ENCODE data around the gene THADA.

The THADA gene

DNA sequence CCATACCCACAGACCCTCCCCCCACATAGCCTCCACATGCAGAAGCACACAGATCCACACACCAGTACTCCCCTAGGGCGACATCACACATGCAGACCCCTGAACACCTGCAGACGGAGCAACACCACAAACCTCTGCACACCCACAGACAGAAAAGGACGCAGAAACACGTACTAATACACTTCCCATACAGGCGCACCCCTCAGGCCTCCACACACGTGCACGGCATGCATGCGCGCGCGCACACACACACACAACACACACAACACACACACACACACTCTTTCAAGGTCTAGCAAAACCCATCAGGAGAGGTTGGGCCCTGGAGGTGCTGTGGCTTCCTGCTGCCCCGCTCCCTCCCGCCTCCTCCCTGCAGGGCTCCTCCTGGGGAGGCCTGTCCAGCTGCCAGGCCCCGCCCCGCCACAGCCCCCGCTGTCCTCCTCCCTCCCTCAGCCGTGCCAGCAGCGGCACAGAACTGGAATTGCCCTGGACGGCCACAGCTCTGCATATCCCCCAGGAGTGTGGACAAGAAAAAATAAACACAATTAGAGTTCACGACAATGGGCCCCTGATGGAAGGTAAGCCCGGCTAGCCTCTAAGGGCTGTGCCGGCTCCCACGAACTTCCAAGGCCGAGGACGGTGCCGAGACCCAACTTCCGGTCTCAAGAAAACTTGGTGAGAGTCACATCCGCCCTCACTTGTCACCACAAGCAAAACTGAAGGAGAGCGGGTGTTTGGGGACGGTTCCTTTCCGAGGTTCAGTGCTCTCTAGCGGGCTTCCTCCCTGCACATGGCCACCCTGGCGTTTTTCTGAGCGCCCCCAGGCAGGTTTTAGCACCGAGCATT lies 376.2 kb downstream of the THADA start:
- Histone ChIP-seq H2AFZ (ENCODE audit: low read depth) (peak overlapping the region; percentile 55), H3K79me2 (ENCODE audit: insufficient read depth, low read depth) (peaks cover 38% of the 10 kb centered on the region), H3K4me3 (IDR thresholded peaks at IDR 0.05; ENCODE audit: insufficient read depth, low read depth, low read length) (peak overlapping the region; percentile 93), H3K36me3 (ENCODE audit: insufficient read depth) (peaks cover 23% of the 10 kb centered on the region), H3K9ac (peak overlapping the region; percentile 73), H3K4me1 (ENCODE audit: low read depth, poor library complexity, severe bottlenecking) (peaks cover 64% of the 10 kb centered on the region), H3K27me3 (ENCODE audit: insufficient read depth, low read depth) (no peaks in the 10 kb centered on the region), H4K20me1 (ENCODE audit: insufficient read depth) (peaks cover 9% of the 10 kb centered on the region; the same call in 1 of the 2 replicates), H3K4me2 (peak overlapping the region; percentile 89), H3K27ac (peak overlapping the region; percentile 89)
- TF ChIP-seq, protein P1, sequence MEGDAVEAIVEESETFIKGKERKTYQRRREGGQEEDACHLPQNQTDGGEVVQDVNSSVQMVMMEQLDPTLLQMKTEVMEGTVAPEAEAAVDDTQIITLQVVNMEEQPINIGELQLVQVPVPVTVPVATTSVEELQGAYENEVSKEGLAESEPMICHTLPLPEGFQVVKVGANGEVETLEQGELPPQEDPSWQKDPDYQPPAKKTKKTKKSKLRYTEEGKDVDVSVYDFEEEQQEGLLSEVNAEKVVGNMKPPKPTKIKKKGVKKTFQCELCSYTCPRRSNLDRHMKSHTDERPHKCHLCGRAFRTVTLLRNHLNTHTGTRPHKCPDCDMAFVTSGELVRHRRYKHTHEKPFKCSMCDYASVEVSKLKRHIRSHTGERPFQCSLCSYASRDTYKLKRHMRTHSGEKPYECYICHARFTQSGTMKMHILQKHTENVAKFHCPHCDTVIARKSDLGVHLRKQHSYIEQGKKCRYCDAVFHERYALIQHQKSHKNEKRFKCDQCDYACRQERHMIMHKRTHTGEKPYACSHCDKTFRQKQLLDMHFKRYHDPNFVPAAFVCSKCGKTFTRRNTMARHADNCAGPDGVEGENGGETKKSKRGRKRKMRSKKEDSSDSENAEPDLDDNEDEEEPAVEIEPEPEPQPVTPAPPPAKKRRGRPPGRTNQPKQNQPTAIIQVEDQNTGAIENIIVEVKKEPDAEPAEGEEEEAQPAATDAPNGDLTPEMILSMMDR (conservative IDR thresholded peaks at IDR 0.05; ENCODE audit: low read depth, low read length), result no peak

DNA sequence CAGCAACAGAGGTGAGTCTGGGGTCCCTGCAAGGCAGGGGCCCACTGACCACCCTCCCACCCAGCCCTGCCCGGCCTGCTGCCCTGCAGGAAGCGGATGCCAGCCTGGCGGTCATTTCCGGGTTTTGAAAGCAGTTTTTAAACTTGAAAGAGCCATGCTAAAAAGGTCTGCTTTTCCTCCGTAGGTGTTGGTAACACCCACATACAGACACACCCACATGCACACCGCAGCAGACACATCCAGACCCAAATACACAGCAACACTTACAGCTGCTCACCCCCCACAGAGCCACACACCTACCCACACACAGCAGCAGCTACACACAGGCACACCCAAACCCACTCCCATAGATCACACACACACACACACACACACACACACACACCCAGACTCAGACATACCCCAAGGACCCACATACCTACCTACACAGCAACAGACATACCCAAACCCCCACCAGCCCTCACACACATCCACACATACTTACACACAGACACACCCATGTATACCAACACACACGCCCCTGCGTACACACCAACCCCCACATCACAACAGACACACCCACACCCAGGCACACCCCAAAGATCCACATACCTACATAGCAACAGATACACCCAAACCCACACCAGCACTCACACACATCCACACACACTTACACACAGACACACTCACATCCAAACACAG lies 377.0 kb downstream of the THADA start:
- Histone ChIP-seq H3K36me3 (ENCODE audit: insufficient read depth) (peaks cover 19% of the 10 kb centered on the region), H4K20me1 (ENCODE audit: insufficient read depth) (peaks cover 9% of the 10 kb centered on the region; the same call in 1 of the 2 replicates), H3K9ac (peak overlapping the region; percentile 73), H3K27ac (peak overlapping the region; percentile 89), H3K4me2 (peak overlapping the region; percentile 89), H3K27me3 (ENCODE audit: insufficient read depth, low read depth) (no peaks in the 10 kb centered on the region), H3K4me3 (IDR thresholded peaks at IDR 0.05; ENCODE audit: insufficient read depth, low read depth, low read length) (no peak overlapping the region), H3K4me1 (ENCODE audit: low read depth, poor library complexity, severe bottlenecking) (peaks cover 60% of the 10 kb centered on the region), H3K79me2 (ENCODE audit: insufficient read depth, low read depth) (peaks cover 34% of the 10 kb centered on the region), H2AFZ (ENCODE audit: low read depth) (peak overlapping the region; percentile 55)
- TF ChIP-seq, protein P1 (conservative IDR thresholded peaks at IDR 0.05; ENCODE audit: low read depth, low read length), result no peak

- Histone ChIP-seq H3K9ac (peak overlapping the region; percentile 73), H3K4me1 (ENCODE audit: low read depth, poor library complexity, severe bottlenecking) (peaks cover 54% of the 10 kb centered on the region), H3K36me3 (ENCODE audit: insufficient read depth) (peaks cover 13% of the 10 kb centered on the region), H2AFZ (ENCODE audit: low read depth) (peak overlapping the region; percentile 41; the same call in 1 of the 2 replicates), H4K20me1 (ENCODE audit: insufficient read depth) (peaks cover 4% of the 10 kb centered on the region; the same call in 1 of the 2 replicates), H3K27ac (peak overlapping the region; percentile 89), H3K27me3 (ENCODE audit: insufficient read depth, low read depth) (no peaks in the 10 kb centered on the region), H3K79me2 (ENCODE audit: insufficient read depth, low read depth) (peaks cover 27% of the 10 kb centered on the region; the same call in 1 of the 2 replicates), H3K4me2 (peak overlapping the region; percentile 89), H3K4me3 (IDR thresholded peaks at IDR 0.05; ENCODE audit: insufficient read depth, low read depth, low read length) (no peak overlapping the region)
- TF ChIP-seq, protein P1 (conservative IDR thresholded peaks at IDR 0.05; ENCODE audit: low read depth, low read length), result no peak
These were observed 377.6 kb downstream of the THADA start for GRCh38 chr2:43218155-43218701.

All from KMS-11 (cell line).